ENCODE results near the gene PYCR2. TPM values are rescaled to one million over a fixed set of nuclear protein-coding genes. Genes with fewer than 3 reads are reported as not detected.
A peak's percentile ranks its signal among the peaks of the same experiment; 100 is the strongest.

Gene PYCR2
- polyA plus RNA-seq, 12 donors, result 28.0 to 44.2 (median 32.4) TPM; not detected in 1

GRCh38 chr1:225880636-225881035 is 43.4 kb downstream of the PYCR2 start:
- no peak for DNase-seq

GRCh38 chr1:225880222-225880588 is 43.8 kb downstream of the PYCR2 start:
- DNase-seq, result no peak

DNA sequence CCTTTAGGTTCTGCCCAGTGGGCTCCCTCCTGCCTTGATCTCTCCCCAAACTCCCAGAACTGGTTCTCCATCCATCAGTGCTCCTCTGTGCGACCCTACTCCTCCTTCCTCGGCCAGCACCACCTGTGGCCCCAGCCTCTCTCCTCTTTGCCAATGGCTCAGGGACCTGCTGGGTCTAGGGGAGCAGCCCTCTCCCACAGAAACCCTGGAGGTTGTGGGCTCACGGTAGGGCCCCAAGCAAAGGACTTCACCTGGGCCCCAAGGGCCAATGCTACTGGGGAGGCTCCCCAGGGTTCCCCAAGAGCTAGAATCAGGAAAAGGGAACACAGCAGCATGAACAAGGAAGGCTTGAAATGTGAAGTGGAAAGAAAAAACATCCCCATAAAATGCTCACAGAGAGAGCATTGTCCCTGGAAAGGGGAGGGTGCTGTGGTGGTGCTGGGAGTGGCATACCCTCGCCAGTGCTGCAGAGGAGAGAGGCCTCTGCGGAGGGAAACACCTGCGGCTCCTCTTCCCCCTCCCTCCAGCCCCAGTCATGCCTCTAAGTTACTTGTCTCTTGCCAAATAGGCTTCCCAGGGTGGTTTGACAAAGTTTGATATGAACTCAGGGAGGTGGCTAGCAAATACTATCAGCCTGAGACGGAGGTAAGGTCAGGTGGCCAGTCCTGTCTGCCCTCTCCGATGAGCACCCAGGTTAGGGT is 44.4 kb downstream of the PYCR2 start:
- DNase-seq, result no peak

DNA sequence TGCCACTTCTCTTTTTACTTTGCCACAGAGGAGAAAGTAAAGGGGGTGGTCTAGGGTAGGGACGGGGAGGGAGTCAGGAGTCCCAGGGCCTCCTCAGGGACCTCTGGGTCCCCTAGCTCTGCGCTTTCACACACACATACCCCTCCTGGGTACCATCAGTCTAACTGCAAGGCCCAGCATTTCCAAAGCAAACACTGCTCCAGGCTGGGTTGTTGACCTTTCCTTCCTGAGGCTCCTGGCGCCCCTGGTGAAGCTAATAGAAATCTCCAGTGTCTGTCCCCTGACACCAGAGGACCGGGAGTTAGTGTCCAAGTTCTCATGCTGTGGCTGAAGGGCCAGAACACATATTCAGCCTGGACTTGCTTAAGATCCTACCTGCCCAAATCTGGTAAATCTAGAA is 45.8 kb downstream of the PYCR2 start:
- DNase-seq, result no peak

DNA sequence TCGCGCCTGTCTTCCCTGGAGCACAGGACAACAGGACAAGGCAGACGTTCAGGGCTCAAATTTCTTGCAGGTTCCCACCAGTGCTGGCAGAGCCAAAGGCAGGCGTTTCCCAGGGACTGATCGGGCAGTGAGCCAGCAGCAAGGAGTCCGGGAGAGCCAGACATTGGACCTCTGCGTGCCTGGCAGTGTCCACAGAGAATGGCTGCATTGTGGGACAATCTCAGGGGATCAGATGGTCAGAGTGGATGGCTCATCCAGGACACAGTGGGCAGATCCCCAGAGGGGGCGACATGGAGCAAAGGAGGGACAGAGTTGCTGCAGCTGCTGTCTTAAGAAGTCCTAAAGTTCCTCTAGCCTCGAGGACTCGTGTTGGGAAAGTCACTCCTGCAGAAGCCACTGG is 46.5 kb downstream of the PYCR2 start:
- DNase-seq, result peak; percentile 32

DNA sequence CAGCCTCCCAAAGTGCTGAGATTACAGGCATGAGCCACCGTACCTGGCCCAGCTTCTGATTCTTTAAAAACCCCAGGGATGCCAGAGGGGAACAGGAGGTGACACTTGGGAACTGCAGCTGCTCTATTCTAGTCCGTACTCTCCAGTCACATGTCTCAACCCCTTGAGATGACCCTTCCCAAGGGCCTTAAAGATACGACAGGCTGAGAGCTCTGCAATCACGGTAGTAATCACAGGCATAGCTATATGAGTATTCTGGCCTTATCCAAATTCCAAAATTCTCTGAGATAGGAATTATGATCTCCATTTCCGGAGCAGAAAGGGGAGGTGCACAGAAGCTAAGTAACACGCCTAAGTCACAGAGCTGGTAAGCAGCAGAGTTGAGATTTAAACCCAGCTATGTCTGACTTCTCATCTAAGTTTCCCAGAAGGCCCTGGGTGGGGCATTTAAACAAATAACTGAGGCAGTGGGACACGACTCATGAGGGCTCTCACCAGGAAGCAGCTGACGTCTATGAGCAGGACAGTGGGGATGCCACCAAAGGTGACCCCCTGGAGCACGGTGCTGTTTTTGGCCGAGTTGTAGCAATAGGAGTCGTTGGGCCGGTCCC is 47.0 kb downstream of the PYCR2 start:
- DNase-seq, result no peak

- no peak for DNase-seq
Observed at GRCh38 chr1:225875044-225875815, 48.8 kb downstream of the PYCR2 start.

- DNase-seq, result no peak
Observed at GRCh38 chr1:225874431-225874830, 49.6 kb downstream of the PYCR2 start.

DNA sequence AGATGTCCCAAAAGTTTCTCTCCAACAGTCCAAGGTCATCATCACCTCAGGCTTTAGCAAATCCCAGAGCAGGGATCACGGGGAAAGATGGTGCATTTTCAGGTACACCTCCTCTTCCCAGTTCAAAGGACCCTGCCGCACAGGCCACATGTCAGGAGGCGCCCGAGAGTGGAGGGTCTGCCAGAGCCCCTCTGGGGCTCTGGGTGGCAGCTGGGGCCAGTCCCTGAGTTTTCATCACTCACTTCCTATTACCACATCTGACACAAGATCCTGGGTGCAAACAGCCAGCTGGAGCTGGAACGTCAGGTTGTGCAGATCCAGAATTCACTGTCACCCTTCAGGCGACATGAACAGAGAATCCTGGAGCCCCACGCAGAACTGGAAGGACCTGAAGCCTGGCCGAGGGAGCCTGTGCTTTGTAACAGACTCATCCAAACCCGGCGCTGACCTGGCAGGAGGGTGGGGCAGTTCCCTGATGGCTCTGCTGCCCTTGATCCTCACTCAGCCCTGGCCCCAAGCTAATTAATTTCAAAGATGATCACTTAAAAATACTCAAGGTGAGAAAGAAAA is 50.7 kb downstream of the PYCR2 start:
- DNase-seq, result no peak

DNA sequence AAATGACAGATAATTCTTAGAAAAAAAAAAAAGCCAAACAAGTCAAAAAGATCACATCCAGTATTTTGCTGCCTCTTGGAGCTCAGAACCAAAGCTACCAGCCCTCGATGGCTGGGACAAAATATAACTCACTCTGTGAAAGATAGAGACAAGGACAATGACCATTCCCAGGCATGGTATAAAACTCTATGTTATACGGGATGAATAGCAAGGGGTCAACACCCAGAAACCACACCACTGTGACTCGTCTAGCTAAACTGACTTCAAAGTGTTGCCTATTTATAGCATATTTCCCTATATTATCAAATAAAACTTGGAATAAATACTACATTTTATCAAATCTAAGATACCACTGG is 52.0 kb downstream of the PYCR2 start:
- DNase-seq, result no peak

DNA sequence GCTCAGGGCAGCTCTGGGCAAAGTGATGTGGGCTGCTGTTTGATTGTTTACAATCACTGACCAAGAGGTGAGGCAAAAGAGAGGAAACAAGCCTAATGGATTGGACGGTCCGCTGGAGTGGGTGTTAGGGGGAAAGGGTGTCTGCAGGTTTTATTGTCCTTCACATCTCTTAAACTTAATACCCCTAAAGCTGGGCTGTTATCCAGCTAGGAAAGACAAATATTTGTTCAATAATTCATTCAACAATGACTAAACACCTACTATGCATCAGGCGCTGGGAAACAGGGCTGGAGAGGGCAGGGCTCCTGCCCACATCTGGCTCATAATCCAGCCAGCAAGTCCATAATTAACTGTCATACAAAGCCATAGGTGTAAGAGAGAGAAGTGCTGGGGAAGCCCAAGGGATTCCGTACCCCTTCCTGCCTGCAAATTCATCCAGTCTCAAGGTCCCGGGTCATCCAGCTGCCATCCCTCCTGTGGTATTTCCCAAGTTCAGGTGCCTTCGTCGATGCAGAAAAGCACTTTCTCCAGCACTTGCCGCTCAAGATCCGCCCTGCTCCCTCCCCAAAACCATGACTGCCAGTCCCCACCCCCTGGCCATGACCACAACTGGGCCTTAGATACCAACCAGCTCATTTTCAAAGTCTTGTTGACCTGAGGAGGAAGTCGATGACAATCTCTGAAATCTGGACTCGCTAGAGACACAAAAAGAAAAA is 52.5 kb downstream of the PYCR2 start:
- no peak for DNase-seq

GRCh38 chr1:225870911-225871310 is 53.1 kb downstream of the PYCR2 start:
- no peak for DNase-seq

Other genes with a start within 250 kb of the PYCR2 start
- gene SRP9, start 146.4 kb downstream of the PYCR2 start, polyA plus RNA-seq (ENCODE audit: insufficient read length in 12 of 12), result 100 to 1,000 TPM in 11 of 12 donors, not detected in 1; 154 to 342 (median 227) TPM
- 10 to 100 TPM in 11 of 12 donors, not detected in 1; 18.5 to 47.9 (median 32.4) TPM for gene EPHX1, start 114.1 kb downstream of the PYCR2 start, polyA plus RNA-seq (ENCODE audit: insufficient read length in 12 of 12)
- 10 to 100 TPM in 11 of 12 donors, not detected in 1; 15.7 to 48.6 (median 23.1) TPM for gene TMEM63A, start 41.9 kb downstream of the PYCR2 start, polyA plus RNA-seq (ENCODE audit: insufficient read length in 12 of 12)
- under 1 TPM in 10 of 12 donors, not detected in 2; 0.14 to 0.61 (median 0.37) TPM for gene LEFTY1, start 35.1 kb downstream of the PYCR2 start, polyA plus RNA-seq (ENCODE audit: insufficient read length in 12 of 12)
- 1 to 10 TPM in 10 of 12 donors, not detected in 2; 3.0 to 8.0 (median 4.3) TPM for gene LEFTY2, start 17.0 kb upstream of the PYCR2 start, polyA plus RNA-seq (ENCODE audit: insufficient read length in 12 of 12)
- gene SDE2, start 75.1 kb upstream of the PYCR2 start, polyA plus RNA-seq (ENCODE audit: insufficient read length in 12 of 12), result 10 to 100 TPM in 11 of 12 donors, not detected in 1; 11.8 to 17.0 (median 15.0) TPM
- gene H3-3A, start 138.5 kb upstream of the PYCR2 start, polyA plus RNA-seq (ENCODE audit: insufficient read length in 12 of 12), result 1,000 to 10,000 TPM in 1 of 12 donors, 100 to 1,000 TPM in 10, not detected in 1; 589 to 1,309 (median 768) TPM